KOPT-K1 (cell line): ENCODE measurements around the gene LYST.
"Not testable (repeated sequence)": the region's sequence is repeated elsewhere in the genome, so short reads cannot be mapped to it uniquely, and the experiment has no call there.

Experiments used
- H3K27ac ChIP-seq: fragments of 200-600 bp; sonication (generic); 2 replicates; pipeline ENCODE4 v1.5.1; 2016; ENCODE audit warnings: antibody characterized with exemption, mild to moderate bottlenecking, low read depth, low read length; ENCODE audit not compliant: poor library complexity, severe bottlenecking
- H3K36me3 ChIP-seq: fragments of 200-600 bp; sonication (generic); 2 replicates; pipeline ENCODE4 v1.5.1; 2017; ENCODE audit warnings: antibody characterized with exemption, mild to moderate bottlenecking, low read length, moderate library complexity; ENCODE audit not compliant: insufficient read depth
- H3K9me3 ChIP-seq: fragments of 200-600 bp; sonication (generic); 2 replicates; pipeline ENCODE4 v1.5.1; 2017; ENCODE audit warnings: antibody characterized with exemption, low read length, mild to moderate bottlenecking; ENCODE audit not compliant: insufficient read depth, poor library complexity, severe bottlenecking

Gene LYST

GRCh38 chr1:235853653-235854052 lies 13.1 kb downstream of the LYST start:
- Histone ChIP-seq H3K36me3 (no peaks in the 10 kb centered on the region), H3K9me3 (no peaks in the 10 kb centered on the region), H3K27ac (no peak overlapping the region)

GRCh38 chr1:235852887-235853286 lies 13.8 kb downstream of the LYST start:
- H3K36me3 ChIP-seq: no peaks in the 10 kb centered on the region
- H3K9me3 ChIP-seq: no peaks in the 10 kb centered on the region
- no peak overlapping the region for H3K27ac ChIP-seq

- Histone ChIP-seq H3K36me3 (no peaks in the 10 kb centered on the region), H3K9me3 (no peaks in the 10 kb centered on the region), H3K27ac (no peak overlapping the region)
Observed at GRCh38 chr1:235851939-235852338, 14.8 kb downstream of the LYST start.

- not testable (repeated sequence) for H3K36me3 ChIP-seq, H3K27ac ChIP-seq, H3K9me3 ChIP-seq
Observed at GRCh38 chr1:235848251-235848650, 18.5 kb downstream of the LYST start.

- H3K9me3 ChIP-seq, H3K27ac ChIP-seq, H3K36me3 ChIP-seq: not testable (repeated sequence)
Observed at GRCh38 chr1:235845656-235846107, 21.0 kb downstream of the LYST start.

GRCh38 chr1:235844776-235845175 lies 21.9 kb downstream of the LYST start:
- Histone ChIP-seq H3K27ac (no peak overlapping the region), H3K9me3 (no peaks in the 10 kb centered on the region), H3K36me3 (no peaks in the 10 kb centered on the region)

GRCh38 chr1:235843461-235843961 lies 23.2 kb downstream of the LYST start:
- H3K9me3 ChIP-seq: no peaks in the 10 kb centered on the region
- H3K27ac ChIP-seq: no peak overlapping the region

GRCh38 chr1:235841938-235842545 lies 24.7 kb downstream of the LYST start:
- no peak overlapping the region for H3K27ac ChIP-seq
- no peaks in the 10 kb centered on the region for H3K36me3 ChIP-seq
- no peaks in the 10 kb centered on the region for H3K9me3 ChIP-seq

More at GRCh38 chr1:235843461-235843961, 23.2 kb downstream of the LYST start:
- H3K36me3 ChIP-seq: no peaks in the 10 kb centered on the region

GRCh38 chr1:235838021-235838420 lies 28.7 kb downstream of the LYST start:
- H3K9me3 ChIP-seq: no peaks in the 10 kb centered on the region
- no peaks in the 10 kb centered on the region for H3K36me3 ChIP-seq
- H3K27ac ChIP-seq: no peak overlapping the region

GRCh38 chr1:235835226-235835625 lies 31.5 kb downstream of the LYST start:
- Histone ChIP-seq H3K27ac (no peak overlapping the region), H3K36me3 (no peaks in the 10 kb centered on the region), H3K9me3 (no peaks in the 10 kb centered on the region)

GRCh38 chr1:235834620-235835019 lies 32.1 kb downstream of the LYST start:
- Histone ChIP-seq H3K27ac (no peak overlapping the region), H3K36me3 (no peaks in the 10 kb centered on the region; the same call in 1 of the 2 replicates), H3K9me3 (no peaks in the 10 kb centered on the region)

GRCh38 chr1:235832011-235832410 lies 34.7 kb downstream of the LYST start:
- Histone ChIP-seq H3K9me3 (no peaks in the 10 kb centered on the region), H3K36me3 (no peaks in the 10 kb centered on the region; the same call in 1 of the 2 replicates)

GRCh38 chr1:235831148-235831547 lies 35.6 kb downstream of the LYST start:
- H3K9me3 ChIP-seq: no peaks in the 10 kb centered on the region
- H3K36me3 ChIP-seq: no peaks in the 10 kb centered on the region; the same call in 1 of the 2 replicates
- no peak overlapping the region for H3K27ac ChIP-seq

More at GRCh38 chr1:235832011-235832410, 34.7 kb downstream of the LYST start:
- H3K27ac ChIP-seq: no peak overlapping the region

- Histone ChIP-seq H3K36me3 (no peaks in the 10 kb centered on the region; the same call in 1 of the 2 replicates), H3K9me3 (no peaks in the 10 kb centered on the region), H3K27ac (no peak overlapping the region)
Observed at GRCh38 chr1:235826102-235826854, 40.4 kb downstream of the LYST start.

- Histone ChIP-seq H3K36me3 (no peaks in the 10 kb centered on the region; the same call in 1 of the 2 replicates), H3K9me3 (no peaks in the 10 kb centered on the region), H3K27ac (no peak overlapping the region)
Observed at GRCh38 chr1:235825229-235825628, 41.5 kb downstream of the LYST start.
